NAMALWA (cell line): ENCODE results near the gene ARHGEF12.

Experiments
- DNase-seq: peaks from one replicate; pipeline ENCODE4 v3.0.0-alpha.2; 2015; ENCODE audit warnings: low spot score

The ARHGEF12 gene

DNA sequence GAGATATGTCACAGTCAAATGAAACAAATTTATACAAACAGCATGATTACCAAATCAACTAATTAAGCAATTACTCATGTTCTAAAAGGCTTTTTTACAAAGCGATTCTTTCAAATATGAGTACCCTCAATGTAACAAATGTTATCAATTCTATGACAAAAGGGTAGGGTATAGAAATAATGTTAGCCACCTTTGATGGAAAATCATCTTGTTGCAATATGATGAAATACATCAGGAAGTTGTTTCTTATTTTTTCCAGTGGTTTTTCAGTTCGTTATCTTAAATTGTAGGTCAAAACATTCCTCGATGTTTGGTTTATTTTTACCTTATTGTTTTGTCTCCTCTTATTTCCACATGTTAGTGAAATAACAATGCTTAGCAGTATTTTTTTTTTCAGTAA lies 6.5 kb downstream of the ARHGEF12 start:
- no peak for DNase-seq

DNA sequence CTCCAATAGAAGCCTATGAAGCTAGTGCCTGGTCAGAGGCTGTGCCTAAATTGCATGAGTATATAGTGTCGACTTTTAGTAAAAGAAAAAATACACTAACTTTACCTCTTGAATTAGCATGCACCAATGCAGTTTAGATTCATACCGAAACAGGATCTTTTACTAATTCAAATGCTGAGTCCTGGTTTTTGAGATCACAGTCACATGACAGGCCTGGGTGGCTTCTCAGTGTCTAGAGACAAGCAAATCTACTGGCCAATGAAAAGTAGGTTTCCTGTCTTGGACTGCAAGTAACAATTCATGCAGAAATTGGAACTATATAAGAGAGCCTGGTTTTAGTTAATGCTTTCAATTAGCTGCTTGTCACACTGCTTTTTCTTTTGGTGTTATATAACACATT lies 7.2 kb downstream of the ARHGEF12 start:
- DNase-seq = peak; percentile 37

DNA sequence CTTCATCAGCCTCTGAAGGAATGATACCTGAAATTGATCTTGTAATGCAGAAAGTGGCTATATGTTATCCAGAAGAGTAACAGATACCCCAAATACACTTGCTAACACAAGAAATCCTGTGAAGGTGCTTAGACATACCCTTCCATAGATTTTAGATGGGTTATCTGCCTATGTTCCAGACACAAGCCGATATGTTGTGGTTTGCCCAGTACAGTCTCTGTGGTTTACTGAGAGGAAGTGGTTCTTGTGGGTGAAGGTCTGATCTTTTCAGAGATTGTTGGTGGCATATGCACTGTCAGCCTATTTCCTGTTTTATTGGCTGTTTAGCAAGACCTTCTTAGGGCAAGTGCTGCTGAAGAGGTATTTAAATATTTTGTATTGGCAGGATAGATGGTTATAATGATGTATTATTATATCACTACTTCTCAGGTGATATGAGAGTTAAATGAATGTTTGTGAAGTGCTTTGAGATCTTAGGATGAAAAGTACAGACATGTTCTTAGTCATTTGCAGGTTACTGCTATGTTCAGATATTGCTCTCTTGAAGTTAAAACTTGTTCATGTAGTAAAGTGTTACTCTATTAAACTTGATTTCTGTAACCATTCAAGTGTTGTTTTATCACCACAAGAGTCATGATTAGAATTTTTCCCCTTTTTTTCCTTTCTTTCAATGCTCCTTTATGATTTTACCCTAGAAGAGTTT lies 8.2 kb downstream of the ARHGEF12 start:
- DNase-seq = peak; percentile 84

GRCh38 chr11:120346233-120346632 lies 10.0 kb downstream of the ARHGEF12 start:
- DNase-seq = no peak

- no peak for DNase-seq
These were observed 14.4 kb downstream of the ARHGEF12 start for GRCh38 chr11:120350637-120351036.

DNA sequence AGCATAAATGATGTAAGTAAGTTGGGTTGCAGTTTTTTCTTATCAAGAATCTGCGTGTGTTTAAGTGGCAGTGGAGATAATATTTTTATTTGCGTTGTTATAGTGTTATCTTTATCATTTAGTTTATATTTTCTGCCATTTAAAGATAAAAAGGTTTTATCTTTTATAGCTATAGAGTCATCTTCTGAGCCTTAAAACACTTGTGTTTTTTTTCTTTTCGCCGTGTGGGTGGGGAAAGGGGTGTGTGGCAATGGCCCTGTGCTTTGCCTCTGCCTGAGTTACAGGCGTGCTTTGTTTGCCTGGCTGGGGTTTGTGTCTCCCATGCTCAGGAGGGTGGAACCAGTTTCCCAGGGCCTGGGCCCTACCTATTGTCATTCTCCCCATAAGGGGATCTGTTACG lies 16.2 kb downstream of the ARHGEF12 start:
- DNase-seq = no peak

- no peak for DNase-seq
These were observed 17.9 kb downstream of the ARHGEF12 start for GRCh38 chr11:120354068-120354467.

DNA sequence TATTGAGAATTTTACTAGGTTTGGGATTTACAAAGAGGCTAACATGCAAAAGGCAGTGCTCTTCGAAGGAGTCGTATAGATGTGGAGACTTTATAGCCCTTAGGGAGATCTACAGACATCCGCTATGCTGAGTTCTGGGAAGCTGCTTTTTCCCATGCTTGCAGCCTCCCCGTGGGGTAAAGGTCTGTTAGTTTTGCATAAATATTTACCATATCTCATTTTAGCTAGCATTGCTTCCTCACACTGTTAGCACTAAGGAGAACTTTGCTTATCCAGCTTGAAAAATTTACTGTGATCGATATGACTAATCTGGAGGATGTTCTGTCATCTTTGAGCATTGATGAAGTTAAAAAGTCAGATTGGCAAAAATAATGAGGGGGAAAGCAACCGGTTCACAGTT lies 18.6 kb downstream of the ARHGEF12 start:
- no peak for DNase-seq

GRCh38 chr11:120357620-120358019 lies 21.4 kb downstream of the ARHGEF12 start:
- DNase-seq = no peak

GRCh38 chr11:120358729-120359128 lies 22.5 kb downstream of the ARHGEF12 start:
- DNase-seq = no peak

DNA sequence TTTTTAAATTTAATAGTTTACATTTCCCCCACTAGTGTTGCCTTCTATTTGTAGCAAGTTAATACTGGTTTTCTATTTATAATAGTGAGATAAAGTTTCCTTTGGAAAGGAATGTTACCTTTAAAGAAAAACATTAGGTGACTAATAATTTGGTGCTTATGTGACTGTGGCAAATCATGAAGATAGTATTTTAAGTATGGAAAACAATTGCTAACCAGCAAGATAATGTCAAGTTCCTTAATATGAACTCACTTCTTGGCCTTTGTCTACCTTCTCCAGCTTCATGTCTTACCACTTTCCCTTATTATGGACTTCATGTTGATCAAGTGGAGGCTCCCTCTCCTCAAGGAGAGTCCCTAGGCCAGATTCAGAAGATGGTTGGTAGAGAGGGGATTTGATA lies 27.2 kb downstream of the ARHGEF12 start:
- no peak for DNase-seq

DNA sequence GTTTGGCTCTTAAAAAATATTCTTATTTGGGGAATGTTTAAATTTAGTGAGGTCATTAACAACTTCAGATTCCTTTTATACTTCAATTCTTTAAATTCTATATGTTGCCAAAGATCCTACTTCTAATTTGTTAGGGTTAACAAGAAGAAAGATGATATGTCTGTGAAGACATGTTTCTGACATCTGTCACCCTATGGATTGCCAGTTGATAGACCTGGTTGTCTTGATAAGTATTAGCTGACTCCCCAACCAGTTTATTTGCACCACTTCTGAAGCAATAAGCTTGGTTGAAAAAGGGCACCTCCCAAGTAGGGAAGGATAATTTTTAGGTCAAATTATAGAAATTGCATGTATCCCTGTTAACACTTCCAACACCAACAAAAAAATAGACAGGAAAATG lies 29.3 kb downstream of the ARHGEF12 start:
- DNase-seq = no peak

DNA sequence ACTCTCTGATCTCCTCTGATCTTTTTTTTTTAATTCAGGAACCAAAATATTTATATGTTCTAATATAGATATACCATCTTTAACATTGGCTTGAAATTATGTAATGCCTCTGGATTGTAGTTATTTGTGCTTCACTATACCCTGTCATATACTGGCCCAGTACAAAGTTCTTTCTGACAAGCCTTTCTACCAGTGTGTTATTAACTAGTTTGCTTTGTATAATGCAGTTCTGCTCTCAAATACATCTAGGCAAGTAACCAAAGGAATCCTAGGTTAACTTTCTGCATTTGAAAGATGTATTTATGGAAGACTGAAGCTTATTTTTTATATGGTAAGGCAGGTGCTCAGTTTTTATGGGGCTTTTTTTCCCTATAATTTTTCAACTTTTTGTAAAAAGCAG lies 36.1 kb downstream of the ARHGEF12 start:
- DNase-seq = no peak

DNA sequence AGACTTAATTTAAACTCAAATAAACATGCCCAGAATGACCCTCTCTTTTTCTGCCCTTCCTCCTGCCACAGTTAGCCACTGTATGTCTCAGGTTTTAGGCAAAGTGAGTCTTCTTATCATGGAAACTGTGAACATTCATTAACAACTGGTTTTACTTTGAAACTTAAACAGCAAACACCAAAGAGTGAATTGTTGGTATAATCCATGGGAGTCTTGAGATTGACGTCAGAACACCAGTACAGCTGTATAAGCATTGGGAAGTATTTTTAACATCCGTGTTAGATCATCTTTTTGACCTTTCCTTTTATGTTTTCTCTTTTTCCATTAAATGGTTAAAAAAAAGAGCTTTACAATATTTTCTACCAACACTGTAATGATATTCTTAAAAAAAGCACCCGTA lies 38.9 kb downstream of the ARHGEF12 start:
- no peak for DNase-seq

DNA sequence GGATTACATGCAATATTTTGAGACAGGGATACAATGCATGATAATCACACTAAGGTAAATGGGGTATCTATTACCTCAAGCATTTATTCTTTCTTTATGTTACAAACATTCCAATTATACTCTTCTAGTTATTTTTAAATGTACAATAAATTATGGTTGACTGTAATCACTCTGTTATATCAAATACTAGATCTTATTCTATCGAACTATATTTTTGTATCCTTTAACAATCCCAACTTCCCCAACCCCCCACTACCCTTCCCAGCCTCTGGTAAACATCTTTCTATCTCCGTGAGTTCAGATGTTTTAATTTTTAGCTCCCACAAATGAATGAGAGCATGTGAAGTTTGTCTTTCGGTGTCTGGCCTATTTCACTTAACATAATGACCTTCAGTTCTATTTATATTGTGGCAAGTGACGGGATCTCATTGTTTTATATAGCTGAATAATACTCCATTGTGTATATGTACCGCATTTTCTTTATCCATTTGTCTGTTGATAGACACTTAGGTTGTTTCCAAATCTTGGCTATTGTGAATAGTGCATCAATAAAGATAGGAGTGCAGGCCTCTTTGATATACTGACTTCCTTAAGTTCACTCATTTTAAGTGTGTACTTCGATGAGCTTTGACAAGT lies 40.5 kb downstream of the ARHGEF12 start:
- DNase-seq = no peak

- DNase-seq = no peak
These were observed 42.3 kb downstream of the ARHGEF12 start for GRCh38 chr11:120378474-120378873.

DNA sequence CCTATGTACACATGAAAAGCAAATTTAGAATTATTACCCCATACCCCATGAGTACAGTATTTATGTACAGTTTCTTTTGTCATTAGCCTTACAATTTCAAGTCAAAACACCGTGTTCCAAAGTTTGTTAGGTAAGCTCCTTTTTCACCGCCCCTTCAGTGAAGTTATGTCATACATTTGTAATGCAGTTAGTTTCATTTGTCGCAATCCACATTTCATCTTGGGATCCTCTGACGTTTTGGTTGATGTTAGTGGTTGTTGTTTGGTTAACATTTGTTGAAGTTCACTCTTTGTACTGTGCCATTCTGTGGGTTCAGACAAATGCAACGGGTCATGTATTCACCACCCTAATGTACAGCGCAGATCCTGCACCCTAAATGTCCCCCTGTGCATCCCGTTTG lies 45.2 kb downstream of the ARHGEF12 start:
- DNase-seq = no peak

DNA sequence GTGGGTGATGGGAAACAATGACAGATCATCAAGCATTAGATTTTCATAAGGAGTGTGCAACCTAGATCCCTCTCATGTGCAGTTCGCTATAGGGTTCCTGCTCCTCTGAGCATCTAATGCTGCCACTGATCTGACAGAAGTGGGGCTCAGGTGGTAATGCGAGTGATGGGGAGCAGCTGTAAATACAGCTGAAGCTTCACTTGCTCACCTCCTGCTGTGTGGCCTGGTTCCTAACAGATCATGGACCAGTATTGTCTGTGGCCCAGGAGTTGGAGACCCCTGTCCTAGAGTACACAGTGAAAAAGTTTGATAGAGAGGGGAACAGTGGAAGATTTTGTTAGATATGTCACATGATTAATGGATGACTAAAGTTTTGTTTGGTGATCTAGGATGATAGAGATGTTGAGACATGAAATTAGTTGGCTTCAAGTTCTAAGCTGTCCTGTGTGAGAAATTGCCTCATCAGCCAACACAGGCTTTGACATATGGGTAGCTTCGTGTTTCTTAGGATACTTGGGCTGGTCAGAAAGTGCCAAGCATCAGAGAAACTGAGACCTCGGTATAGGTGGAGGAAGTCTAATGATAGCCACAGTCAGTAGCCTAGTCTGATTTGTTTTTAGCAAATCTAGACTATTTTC lies 47.4 kb downstream of the ARHGEF12 start:
- no peak for DNase-seq

GRCh38 chr11:120384476-120384875 lies 48.3 kb downstream of the ARHGEF12 start:
- DNase-seq = no peak

- DNase-seq = no peak
These were observed 48.9 kb downstream of the ARHGEF12 start for GRCh38 chr11:120385110-120385509.

GRCh38 chr11:120385655-120386054 lies 49.4 kb downstream of the ARHGEF12 start:
- no peak for DNase-seq

DNA sequence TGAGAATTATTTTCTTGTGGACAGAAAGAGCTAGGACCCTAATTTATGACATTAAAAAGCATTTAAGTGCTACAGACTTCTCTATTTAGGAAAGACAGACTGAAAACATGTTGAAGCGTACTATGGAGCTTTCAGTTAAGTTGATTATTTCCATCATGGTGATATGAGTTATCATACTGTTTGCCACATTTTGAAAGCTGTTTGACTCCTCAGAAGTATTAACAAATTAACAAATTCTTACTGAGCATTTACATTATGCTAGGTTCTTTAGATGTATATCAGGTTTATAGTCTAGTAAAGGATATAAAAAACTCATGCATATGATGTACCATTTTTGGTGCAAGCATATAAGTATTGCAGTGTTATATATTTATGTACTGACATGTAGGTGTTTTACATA lies 50.1 kb downstream of the ARHGEF12 start:
- DNase-seq = no peak

DNA sequence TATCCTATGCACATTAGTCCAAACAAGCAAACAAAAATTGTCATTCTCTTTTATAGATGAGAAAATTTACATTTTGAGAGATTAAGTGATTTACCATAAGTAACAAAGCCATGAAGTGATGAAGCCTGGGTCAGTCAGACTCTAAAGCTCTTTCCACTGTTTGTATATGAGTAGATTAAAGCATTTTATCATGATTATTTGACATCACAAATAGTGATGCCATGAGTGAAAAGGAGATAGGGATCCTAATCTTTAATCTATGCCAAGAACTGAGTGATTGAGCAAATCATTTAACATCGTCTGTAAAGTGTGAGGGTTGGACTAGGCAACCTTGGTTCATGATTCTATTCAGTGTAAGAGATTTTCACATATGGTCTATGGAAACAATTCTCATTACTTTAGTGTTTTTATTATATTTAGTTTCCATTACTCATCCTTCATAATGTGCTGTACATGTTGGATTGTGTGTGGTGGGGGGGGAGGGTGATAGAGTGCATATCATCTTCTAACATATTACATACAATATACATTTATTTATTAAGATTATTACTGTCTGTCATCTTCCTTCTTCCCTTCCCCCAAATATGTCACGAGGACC lies 50.7 kb downstream of the ARHGEF12 start:
- DNase-seq = no peak
